HepG2 (cell line): ENCODE results near the gene NDST1. TPM values are rescaled to one million over a fixed set of nuclear protein-coding genes. Genes with fewer than 3 reads are reported as not detected.

Source experiments
- ATAC-seq: fragments of 200-7000 bp; cut with Tn5 transposase; 3 replicates; pipeline ENCODE4 v1.9.1; 2020; ENCODE audit warnings: mild to moderate bottlenecking, moderate library complexity
- BruUV-seq: library from RNA; stranded (reverse); fragments of 400-500 nt; replicated peaks from 2 replicates; lab custom pipeline; 2021; lab: Mats Ljungman, UMichigan
- CTCF ChIA-PET: fragments of 300-600 bp; formaldehyde crosslinking; extraction: SDS; loops from one replicate; lab custom pipeline; 2021; ENCODE audit warnings: low total read pairs, inconsistent platforms, low intra/inter-chr PET ratio; lab: Yijun Ruan, JAX
- POLR2A ChIA-PET: fragments of 350-600 bp; sonication (Branson Sonifier 250); formaldehyde crosslinking; loops from one replicate; lab custom pipeline; 2020; ENCODE audit warnings: antibody characterized with exemption, inconsistent platforms; lab: Yijun Ruan, JAX
- DNase-seq: peaks from one replicate; pipeline ENCODE4 v3.0.0-alpha.2; 2015; ENCODE audit warnings: low spot score
- FAIRE-seq: peaks from 3 replicates; lab custom pipeline; 2011; peaks lifted over from hg19 to GRCh38; lab: Jason Lieb, UNC
- H2AFZ ChIP-seq: one replicate; pipeline ENCODE4 v1.6.1; 2011; ENCODE audit warnings: low read length, inconsistent platforms
- H3K27ac ChIP-seq: fragments of 300-600 bp; 3 replicates; pipeline ENCODE4 v1.8.0; 2011; ENCODE audit warnings: mixed run types, mild to moderate bottlenecking, mixed read lengths, low read length, inconsistent platforms; ENCODE audit not compliant: insufficient read depth; ENCODE audit errors: extremely low read length
- H3K27me3 ChIP-seq, 2 experiments: fragments of 200-600 bp in 1 of 2; 2 replicates in 1 of 2; 3 replicates in 1 of 2; pipeline versions ENCODE4 v1.6.0 to v1.8.0; 2011; ENCODE audit warnings: low read length in 2 of 2, mild to moderate bottlenecking in 2 of 2, moderate library complexity in 2 of 2, inconsistent platforms in 1 of 2; ENCODE audit not compliant: insufficient read depth in 2 of 2, control insufficient read depth in 1 of 2
- H3K36me3 ChIP-seq, 2 experiments: fragments of 200-600 bp in 1 of 2; replicated peaks in 1 of 2; 2 replicates in 1 of 2; 3 replicates in 1 of 2; pipeline versions ENCODE4 v1.5.1 to v1.8.0; 2011; ENCODE audit warnings: low read length in 2 of 2, inconsistent platforms in 1 of 2; ENCODE audit not compliant: insufficient read depth in 2 of 2, control insufficient read depth in 1 of 2
- H3K4me1 ChIP-seq: 2 replicates; pipeline ENCODE4 v1.5.1; 2012; ENCODE audit warnings: low read length, inconsistent platforms; ENCODE audit not compliant: insufficient read depth
- H3K4me2 ChIP-seq: 2 replicates; pipeline ENCODE4 v1.6.0; 2011; ENCODE audit warnings: low read depth, low read length, inconsistent platforms
- H3K4me3 ChIP-seq, 3 experiments: fragments of 200-600 bp in 1 of 3; sonication (generic), shearing (Covaris generic) in 1 of 3; replicated peaks in 1 of 3; 2 replicates each; pipeline ENCODE4 v1.5.1; 2011 to 2016; ENCODE audit warnings: low read length in 3 of 3, inconsistent platforms in 2 of 3, low read depth in 2 of 3, mild to moderate bottlenecking in 2 of 3, control low read depth in 1 of 3, mixed read lengths in 1 of 3; ENCODE audit not compliant: insufficient read depth in 1 of 3
- H3K79me2 ChIP-seq: one replicate; pipeline ENCODE4 v1.6.1; 2011; ENCODE audit warnings: low read length, inconsistent platforms; ENCODE audit not compliant: insufficient read depth
- H3K9ac ChIP-seq: 2 replicates; pipeline ENCODE4 v1.6.0; 2011; ENCODE audit warnings: mild to moderate bottlenecking, low read depth, low read length, inconsistent platforms; ENCODE audit not compliant: insufficient read depth
- H3K9me3 ChIP-seq: 2 replicates; pipeline ENCODE4 v1.5.1; 2012; ENCODE audit warnings: mild to moderate bottlenecking, low read length
- H4K20me1 ChIP-seq: 2 replicates; pipeline ENCODE4 v1.6.0; 2011; ENCODE audit warnings: inconsistent platforms, mild to moderate bottlenecking, low read length, moderate library complexity; ENCODE audit not compliant: insufficient read depth
- PHF8 ChIP-seq: sonication (generic); formaldehyde crosslinking; IDR thresholded peaks from 2 replicates; pipeline ENCODE4 v1.5.0; 2020; ENCODE audit warnings: missing genetic modification reagents
- RARG ChIP-seq: sonication (generic); formaldehyde crosslinking; IDR thresholded peaks from 2 replicates; pipeline ENCODE4 v1.4.0; 2020; ENCODE audit warnings: low read depth, mild to moderate bottlenecking, missing genetic modification reagents
- SMYD3 ChIP-seq: sonication (generic); formaldehyde crosslinking; IDR thresholded peaks from 2 replicates; pipeline ENCODE4 v1.8.1; 2023; ENCODE audit warnings: mild to moderate bottlenecking, missing genetic modification reagents
- ZBTB8A ChIP-seq: sonication (generic); formaldehyde crosslinking; IDR thresholded peaks from 2 replicates; pipeline ENCODE4 v1.4.0; 2020; ENCODE audit warnings: mild to moderate bottlenecking, low read depth, missing genetic modification reagents, borderline replicate concordance
- ZFYVE20 ChIP-seq: sonication (generic); formaldehyde crosslinking; IDR thresholded peaks from 2 replicates; pipeline ENCODE4 v1.8.0; 2023; ENCODE audit warnings: low read depth, mild to moderate bottlenecking, moderate library complexity, missing genetic modification reagents, borderline replicate concordance
- ZNF180 ChIP-seq: sonication (generic); formaldehyde crosslinking; IDR thresholded peaks from 2 replicates; pipeline ENCODE4 v1.4.0; 2020; ENCODE audit warnings: low read depth, missing genetic modification reagents, borderline replicate concordance
- ZNF232 ChIP-seq: sonication (generic); formaldehyde crosslinking; IDR thresholded peaks from 2 replicates; pipeline ENCODE4 v1.4.0; 2020; ENCODE audit warnings: missing genetic modification reagents, borderline replicate concordance
- ZNF776 ChIP-seq: sonication (generic); formaldehyde crosslinking; IDR thresholded peaks from 2 replicates; pipeline ENCODE4 v1.4.0; 2020; ENCODE audit warnings: mild to moderate bottlenecking, missing genetic modification reagents
- ZSCAN12 ChIP-seq: sonication (generic); formaldehyde crosslinking; IDR thresholded peaks from 2 replicates; pipeline ENCODE4 v1.9.0; 2021; ENCODE audit warnings: mild to moderate bottlenecking, missing genetic modification reagents
- WGBS: methylation state at CpG from one replicate; pipeline ENCODE4 v1.1.6; 2017; ENCODE audit warnings: low lambda C conversion rate; 5-methylcytosine and 5-hydroxymethylcytosine counted together
- in situ Hi-C: cut with HindIII; loops from 2 replicates; pipeline ENCODE4 v1.10.0; 2017; ENCODE audit warnings: low pct_unique_long_range_greater_than_20kb; ENCODE audit not compliant: extremely low pct_ligation_motif_present
- intact Hi-C: fragments of 100-400 bp; cut with micrococcal nuclease; formaldehyde crosslinking; loops from one replicate; pipeline ENCODE4 v1.10.0; 2022; ENCODE audit not compliant: unreplicated experiment
- polyA plus RNA-seq, 8 experiments: library from polyadenylated mRNA; depleted of rRNA in 3 of 8; stranded (reverse) in 7 of 8; unstranded in 1 of 8; fragments of >200 nt; fragmentation: Illumina TruSeq in 4 of 8; extraction: Trizol in 4 of 8; gene quantifications; 2 replicates each; pipeline versions ENCODE4 v1.2.1 to v1.2.3, GENCODE V29; 2011 to 2016; ENCODE audit warnings: low read depth in 4 of 8, missing spikeins in 1 of 8, mixed read lengths in 1 of 8; ENCODE audit not compliant: insufficient read depth in 1 of 8
- total RNA-seq, 5 experiments: library from RNA; depleted of rRNA; stranded (reverse); fragments of >200 nt; fragmentation: Illumina TruSeq; extraction: Trizol; gene quantifications; 2 replicates each; pipeline ENCODE4 v1.2.3, GENCODE V29; 2016; ENCODE audit warnings: low read depth in 1 of 5
- TF ChIP-seq, protein P1 (sequence below): sonication (generic); formaldehyde crosslinking; IDR thresholded peaks from 2 replicates; pipeline ENCODE4 v1.4.0; 2020; ENCODE audit warnings: mild to moderate bottlenecking, missing genetic modification reagents, borderline replicate concordance
- TF ChIP-seq, protein P2 (sequence below): sonication (generic); formaldehyde crosslinking; IDR thresholded peaks from 2 replicates; pipeline ENCODE4 v1.5.0; 2020; ENCODE audit warnings: mild to moderate bottlenecking, missing genetic modification reagents

NDST1 gene
- total and polyA plus RNA-seq, 2 of the 13 experiments (the other 11 are each of a cell fraction or from before 2014, with no cell fraction given), result 23.8 to 26.2 TPM

DNA sequence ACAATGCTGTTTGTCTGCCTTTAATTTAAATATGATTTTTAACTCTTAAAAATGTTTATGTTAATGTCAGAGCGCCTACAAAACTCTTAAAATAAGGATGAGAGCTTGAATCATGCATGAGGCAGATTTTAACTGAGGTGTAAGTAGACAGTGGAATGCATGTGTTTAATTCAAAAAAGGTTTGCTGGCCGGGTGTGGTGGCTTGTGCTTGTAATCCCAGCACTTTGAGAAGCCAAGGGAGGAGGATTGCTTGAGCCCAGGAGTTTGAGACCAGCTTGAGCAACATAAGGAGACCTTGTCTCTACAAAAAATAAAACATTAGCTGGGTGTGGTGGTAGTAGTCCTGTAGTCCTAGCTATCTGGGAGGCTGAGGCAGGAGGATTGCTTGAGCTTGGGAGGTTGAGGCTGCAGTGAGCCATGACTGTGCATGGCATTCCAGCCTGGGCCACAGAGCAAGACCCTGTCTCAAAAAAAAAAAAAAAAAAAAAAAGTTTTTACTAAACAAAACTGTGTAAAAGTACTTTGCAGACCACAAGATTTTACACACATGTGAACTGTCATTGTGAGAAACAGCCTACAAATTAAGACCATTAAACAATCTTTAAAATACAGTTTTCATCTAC is 21.1 kb downstream of the NDST1 start:
- H3K9ac ChIP-seq, result no peak overlapping the region
- H4K20me1 ChIP-seq, result no peaks in the 10 kb centered on the region
- TF ChIP-seq ZFYVE20 (no peak), SMYD3 (no peak), ZNF180 (CRISPR knock-in tag) (no peak), ZNF232 (CRISPR knock-in tag) (no peak), ZNF776 (CRISPR knock-in tag) (no peak), PHF8 (CRISPR knock-in tag) (no peak), ZSCAN12 (no peak), ZBTB8A (CRISPR knock-in tag) (no peak), RARG (CRISPR knock-in tag) (no peak)
- TF ChIP-seq, protein P1, sequence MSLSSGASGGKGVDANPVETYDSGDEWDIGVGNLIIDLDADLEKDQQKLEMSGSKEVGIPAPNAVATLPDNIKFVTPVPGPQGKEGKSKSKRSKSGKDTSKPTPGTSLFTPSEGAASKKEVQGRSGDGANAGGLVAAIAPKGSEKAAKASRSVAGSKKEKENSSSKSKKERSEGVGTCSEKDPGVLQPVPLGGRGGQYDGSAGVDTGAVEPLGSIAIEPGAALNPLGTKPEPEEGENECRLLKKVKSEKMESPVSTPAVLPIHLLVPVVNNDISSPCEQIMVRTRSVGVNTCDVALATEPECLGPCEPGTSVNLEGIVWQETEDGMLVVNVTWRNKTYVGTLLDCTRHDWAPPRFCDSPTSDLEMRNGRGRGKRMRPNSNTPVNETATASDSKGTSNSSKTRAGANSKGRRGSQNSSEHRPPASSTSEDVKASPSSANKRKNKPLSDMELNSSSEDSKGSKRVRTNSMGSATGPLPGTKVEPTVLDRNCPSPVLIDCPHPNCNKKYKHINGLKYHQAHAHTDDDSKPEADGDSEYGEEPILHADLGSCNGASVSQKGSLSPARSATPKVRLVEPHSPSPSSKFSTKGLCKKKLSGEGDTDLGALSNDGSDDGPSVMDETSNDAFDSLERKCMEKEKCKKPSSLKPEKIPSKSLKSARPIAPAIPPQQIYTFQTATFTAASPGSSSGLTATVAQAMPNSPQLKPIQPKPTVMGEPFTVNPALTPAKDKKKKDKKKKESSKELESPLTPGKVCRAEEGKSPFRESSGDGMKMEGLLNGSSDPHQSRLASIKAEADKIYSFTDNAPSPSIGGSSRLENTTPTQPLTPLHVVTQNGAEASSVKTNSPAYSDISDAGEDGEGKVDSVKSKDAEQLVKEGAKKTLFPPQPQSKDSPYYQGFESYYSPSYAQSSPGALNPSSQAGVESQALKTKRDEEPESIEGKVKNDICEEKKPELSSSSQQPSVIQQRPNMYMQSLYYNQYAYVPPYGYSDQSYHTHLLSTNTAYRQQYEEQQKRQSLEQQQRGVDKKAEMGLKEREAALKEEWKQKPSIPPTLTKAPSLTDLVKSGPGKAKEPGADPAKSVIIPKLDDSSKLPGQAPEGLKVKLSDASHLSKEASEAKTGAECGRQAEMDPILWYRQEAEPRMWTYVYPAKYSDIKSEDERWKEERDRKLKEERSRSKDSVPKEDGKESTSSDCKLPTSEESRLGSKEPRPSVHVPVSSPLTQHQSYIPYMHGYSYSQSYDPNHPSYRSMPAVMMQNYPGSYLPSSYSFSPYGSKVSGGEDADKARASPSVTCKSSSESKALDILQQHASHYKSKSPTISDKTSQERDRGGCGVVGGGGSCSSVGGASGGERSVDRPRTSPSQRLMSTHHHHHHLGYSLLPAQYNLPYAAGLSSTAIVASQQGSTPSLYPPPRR, result no peak
- TF ChIP-seq, protein P2, sequence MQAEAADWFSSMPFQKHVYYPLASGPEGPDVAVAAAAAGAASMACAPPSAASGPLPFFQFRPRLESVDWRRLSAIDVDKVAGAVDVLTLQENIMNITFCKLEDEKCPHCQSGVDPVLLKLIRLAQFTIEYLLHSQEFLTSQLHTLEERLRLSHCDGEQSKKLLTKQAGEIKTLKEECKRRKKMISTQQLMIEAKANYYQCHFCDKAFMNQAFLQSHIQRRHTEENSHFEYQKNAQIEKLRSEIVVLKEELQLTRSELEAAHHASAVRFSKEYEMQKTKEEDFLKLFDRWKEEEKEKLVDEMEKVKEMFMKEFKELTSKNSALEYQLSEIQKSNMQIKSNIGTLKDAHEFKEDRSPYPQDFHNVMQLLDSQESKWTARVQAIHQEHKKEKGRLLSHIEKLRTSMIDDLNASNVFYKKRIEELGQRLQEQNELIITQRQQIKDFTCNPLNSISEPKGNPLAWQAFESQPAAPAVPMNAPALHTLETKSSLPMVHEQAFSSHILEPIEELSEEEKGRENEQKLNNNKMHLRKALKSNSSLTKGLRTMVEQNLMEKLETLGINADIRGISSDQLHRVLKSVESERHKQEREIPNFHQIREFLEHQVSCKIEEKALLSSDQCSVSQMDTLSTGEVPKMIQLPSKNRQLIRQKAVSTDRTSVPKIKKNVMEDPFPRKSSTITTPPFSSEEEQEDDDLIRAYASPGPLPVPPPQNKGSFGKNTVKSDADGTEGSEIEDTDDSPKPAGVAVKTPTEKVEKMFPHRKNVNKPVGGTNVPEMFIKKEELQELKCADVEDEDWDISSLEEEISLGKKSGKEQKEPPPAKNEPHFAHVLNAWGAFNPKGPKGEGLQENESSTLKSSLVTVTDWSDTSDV (CRISPR knock-in tag), result no peak
- ChIA-PET CTCF (no interaction called here), POLR2A (interaction anchor here (3.3 kb wide), 1 partner anchor 13 kb away, joined by 14 read pairs; no protein-coding TSS in a partner anchor)
- 93% methylated on average over 2 of the region's 2 CpGs for WGBS
- H3K9me3 ChIP-seq, result no peaks in the 10 kb centered on the region
- no peak overlapping the region for H3K4me3 ChIP-seq
- no peaks in the 10 kb centered on the region for H3K27me3 ChIP-seq
- intact Hi-C loops, result no loop called here
- in situ Hi-C loops, result no loop called here
- H2AFZ ChIP-seq, result no peak overlapping the region
- no TSS peak for BruUV-seq
- no peak overlapping the region for H3K4me2 ChIP-seq
- no peak overlapping the region for H3K27ac ChIP-seq
- ATAC-seq, result no peak
- no peak for FAIRE-seq
- peaks cover 36% of the 10 kb centered on the region for H3K4me1 ChIP-seq
- H3K36me3 ChIP-seq, result peaks cover 22 to 62% of the 10 kb centered on the region in 2 experiments
- DNase-seq, result no peak
- peaks cover 23% of the 10 kb centered on the region for H3K79me2 ChIP-seq
